Stomach (tissue), 4 donors: ENCODE results near the gene DEK.

Experiments
- CTCF ChIP-seq, 7 experiments: fragments of 450-650 bp in 4 of 7; fragments of 200-600 bp in 3 of 7; sonication (generic) in 3 of 7; IDR thresholded peaks; one replicate each; pipeline ENCODE4 v1.5.1; 2016 to 2019; ENCODE audit warnings: antibody characterized with exemption in 7 of 7, control low read depth in 2 of 7, mild to moderate bottlenecking in 1 of 7
- EP300 ChIP-seq: sonication (generic); formaldehyde crosslinking; IDR thresholded peaks from one replicate; pipeline ENCODE4 v1.6.1; 2017; ENCODE audit warnings: antibody characterized with exemption
- POLR2A ChIP-seq, 4 donors: fragments of 450-650 bp; IDR thresholded peaks; one replicate each; pipeline ENCODE4 v1.6.1; 2016; ENCODE audit warnings: antibody characterized with exemption in 4 of 4, control low read depth in 2 of 4, mild to moderate bottlenecking in 1 of 4, moderate library complexity in 1 of 4
- POLR2AphosphoS5 ChIP-seq, 3 donors: sonication (generic); formaldehyde crosslinking; IDR thresholded peaks; one replicate each; pipeline ENCODE4 v1.6.1; 2016; ENCODE audit warnings: antibody characterized with exemption in 3 of 3

- TF ChIP-seq CTCF (IDR thresholded peaks at IDR 0.05) (no peak), POLR2A (IDR thresholded peaks at IDR 0.05) (no peak), EP300 (no peak), POLR2AphosphoS5 (IDR thresholded peaks at IDR 0.05) (no peak)
Measured at GRCh38 chr6:18284261-18284660, 19.9 kb upstream of the DEK start.
